ENCODE data around the gene STK17B.

STK17B gene

GRCh38 chr2:196144513-196145126 is 26.8 kb downstream of the STK17B start:
- DNase-seq (ENCODE audit: insufficient read length, low spot score): no peak
- TF ChIP-seq TAF1 (IDR thresholded peaks at IDR 0.05; ENCODE audit: low read depth, low read length) (no peak), SPI1 (IDR thresholded peaks at IDR 0.05; ENCODE audit: low read depth, low read length) (no peak), PAX5 (IDR thresholded peaks at IDR 0.05; ENCODE audit: insufficient read depth, low read length, severe bottlenecking) (no peak), POLR2A (IDR thresholded peaks at IDR 0.05; ENCODE audit: low read depth, low read length) (no peak), POU2F2 (IDR thresholded peaks at IDR 0.05; ENCODE audit: low read depth, low read length) (no peak), POLR2AphosphoS5 (IDR thresholded peaks at IDR 0.05; ENCODE audit: low read depth, low read length) (no peak)
- FAIRE-seq: peak; percentile 35

GRCh38 chr2:196143730-196144131 is 27.6 kb downstream of the STK17B start:
- FAIRE-seq (no peak), DNase-seq (ENCODE audit: insufficient read length, low spot score) (no peak)
- TF ChIP-seq POLR2A (IDR thresholded peaks at IDR 0.05; ENCODE audit: low read depth, low read length): no peak
- no peak for TF ChIP-seq POLR2AphosphoS5 (IDR thresholded peaks at IDR 0.05; ENCODE audit: low read depth, low read length)
- no peak for TF ChIP-seq SPI1 (IDR thresholded peaks at IDR 0.05; ENCODE audit: low read depth, low read length)
- TF ChIP-seq POU2F2 (IDR thresholded peaks at IDR 0.05; ENCODE audit: low read depth, low read length): no peak
- TF ChIP-seq PAX5 (IDR thresholded peaks at IDR 0.05; ENCODE audit: insufficient read depth, low read length, severe bottlenecking): no peak
- TF ChIP-seq TAF1 (IDR thresholded peaks at IDR 0.05; ENCODE audit: low read depth, low read length): no peak

GRCh38 chr2:196142825-196143224 is 28.6 kb downstream of the STK17B start:
- DNase-seq (ENCODE audit: insufficient read length, low spot score) (no peak), FAIRE-seq (no peak)
- TF ChIP-seq POLR2AphosphoS5 (IDR thresholded peaks at IDR 0.05; ENCODE audit: low read depth, low read length) (no peak), TAF1 (IDR thresholded peaks at IDR 0.05; ENCODE audit: low read depth, low read length) (no peak), POLR2A (IDR thresholded peaks at IDR 0.05; ENCODE audit: low read depth, low read length) (no peak), POU2F2 (IDR thresholded peaks at IDR 0.05; ENCODE audit: low read depth, low read length) (no peak), PAX5 (IDR thresholded peaks at IDR 0.05; ENCODE audit: insufficient read depth, low read length, severe bottlenecking) (no peak)

- DNase-seq (ENCODE audit: insufficient read length, low spot score) (no peak), FAIRE-seq (no peak)
- TF ChIP-seq PAX5 (IDR thresholded peaks at IDR 0.05; ENCODE audit: insufficient read depth, low read length, severe bottlenecking) (no peak), SPI1 (IDR thresholded peaks at IDR 0.05; ENCODE audit: low read depth, low read length) (no peak), TAF1 (IDR thresholded peaks at IDR 0.05; ENCODE audit: low read depth, low read length) (no peak), POLR2AphosphoS5 (IDR thresholded peaks at IDR 0.05; ENCODE audit: low read depth, low read length) (no peak), POLR2A (IDR thresholded peaks at IDR 0.05; ENCODE audit: low read depth, low read length) (no peak), POU2F2 (IDR thresholded peaks at IDR 0.05; ENCODE audit: low read depth, low read length) (no peak)
Measured at GRCh38 chr2:196140213-196140612, 31.2 kb downstream of the STK17B start.

- no peak for TF ChIP-seq TAF1 (IDR thresholded peaks at IDR 0.05; ENCODE audit: low read depth, low read length)
- TF ChIP-seq POLR2AphosphoS5 (IDR thresholded peaks at IDR 0.05; ENCODE audit: low read depth, low read length): no peak
- no peak for DNase-seq (ENCODE audit: insufficient read length, low spot score)
- FAIRE-seq: no peak
Measured at GRCh38 chr2:196137271-196137670, 34.1 kb downstream of the STK17B start.

GRCh38 chr2:196136151-196136550 is 35.2 kb downstream of the STK17B start:
- FAIRE-seq: no peak
- TF ChIP-seq POU2F2 (IDR thresholded peaks at IDR 0.05; ENCODE audit: low read depth, low read length): no peak
- peak; percentile 33; the same call in 1 of the 2 replicates for TF ChIP-seq POLR2AphosphoS5 (IDR thresholded peaks at IDR 0.05; ENCODE audit: low read depth, low read length)
- TF ChIP-seq POLR2A (IDR thresholded peaks at IDR 0.05; ENCODE audit: low read depth, low read length): 0 out of 2 replicates have a peak, but pooled peaks have one; percentile 15
- DNase-seq (ENCODE audit: insufficient read length, low spot score): no peak

- DNase-seq (ENCODE audit: insufficient read length, low spot score) (no peak), FAIRE-seq (no peak)
- TF ChIP-seq PAX5 (IDR thresholded peaks at IDR 0.05; ENCODE audit: insufficient read depth, low read length, severe bottlenecking): no peak
- no peak for TF ChIP-seq POU2F2 (IDR thresholded peaks at IDR 0.05; ENCODE audit: low read depth, low read length)
- peak; percentile 64; the same call in 1 of the 2 replicates for TF ChIP-seq POLR2A (IDR thresholded peaks at IDR 0.05; ENCODE audit: low read depth, low read length)
- TF ChIP-seq POLR2AphosphoS5 (IDR thresholded peaks at IDR 0.05; ENCODE audit: low read depth, low read length): peak; percentile 54
- TF ChIP-seq SPI1 (IDR thresholded peaks at IDR 0.05; ENCODE audit: low read depth, low read length): no peak
- TF ChIP-seq TAF1 (IDR thresholded peaks at IDR 0.05; ENCODE audit: low read depth, low read length): no peak
Measured at GRCh38 chr2:196131949-196132925, 39.1 kb downstream of the STK17B start.

- no peak for TF ChIP-seq TAF1 (IDR thresholded peaks at IDR 0.05; ENCODE audit: low read depth, low read length)
- TF ChIP-seq POU2F2 (IDR thresholded peaks at IDR 0.05; ENCODE audit: low read depth, low read length): no peak
- TF ChIP-seq POLR2AphosphoS5 (IDR thresholded peaks at IDR 0.05; ENCODE audit: low read depth, low read length): no peak
- TF ChIP-seq POLR2A (IDR thresholded peaks at IDR 0.05; ENCODE audit: low read depth, low read length): no peak
- DNase-seq (ENCODE audit: insufficient read length, low spot score): no peak
- peak; percentile 50 for FAIRE-seq
Measured at GRCh38 chr2:196131384-196131937, 39.9 kb downstream of the STK17B start.

GRCh38 chr2:196130039-196130825 is 41.1 kb downstream of the STK17B start:
- TF ChIP-seq SPI1 (IDR thresholded peaks at IDR 0.05; ENCODE audit: low read depth, low read length) (no peak), TAF1 (IDR thresholded peaks at IDR 0.05; ENCODE audit: low read depth, low read length) (no peak), PAX5 (IDR thresholded peaks at IDR 0.05; ENCODE audit: insufficient read depth, low read length, severe bottlenecking) (no peak)
- FAIRE-seq (no peak), DNase-seq (ENCODE audit: insufficient read length, low spot score) (no peak)
